Pulmonary artery endothelial cell (primary cell): ENCODE data around the gene PPP3CA. TPM values are rescaled to one million over a fixed set of nuclear protein-coding genes. Genes with fewer than 3 reads are reported as not detected.

Experiments used
- DNase-seq: peaks from one replicate; pipeline ENCODE4 v3.0.0-alpha.2; 2011; ENCODE audit warnings: low read depth, low spot score
- total RNA-seq: library from RNA; depleted of rRNA; stranded (reverse); fragments of >200 nt; gene quantifications from 2 replicates; pipeline ENCODE4 v1.2.3, GENCODE V29; 2014

PPP3CA gene
- total RNA-seq, 1 donor from 2014 or later: 72.6 TPM

DNA sequence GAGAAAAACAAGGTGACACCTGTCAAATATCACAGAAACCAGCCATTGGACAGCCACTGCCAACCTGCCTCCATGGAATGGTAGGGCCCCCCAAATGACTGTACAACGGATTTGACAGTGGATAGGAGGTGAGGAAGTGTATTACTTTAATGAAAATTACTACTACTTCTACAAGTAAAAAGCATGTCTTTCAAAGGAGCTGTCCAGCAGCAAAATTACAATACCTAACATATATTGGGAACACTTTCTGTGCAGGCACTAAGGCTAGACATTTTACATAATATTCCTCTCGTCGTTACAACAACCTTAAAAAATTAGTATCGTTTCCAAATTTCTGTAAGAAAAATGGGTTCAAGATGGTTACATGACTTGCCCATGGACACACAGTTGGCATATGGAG is 14.9 kb downstream of the PPP3CA start:
- DNase-seq: no peak

- DNase-seq: no peak
Measured at GRCh38 chr4:101331017-101331416, 16.3 kb downstream of the PPP3CA start.

GRCh38 chr4:101329592-101329991 is 17.7 kb downstream of the PPP3CA start:
- DNase-seq: no peak

DNA sequence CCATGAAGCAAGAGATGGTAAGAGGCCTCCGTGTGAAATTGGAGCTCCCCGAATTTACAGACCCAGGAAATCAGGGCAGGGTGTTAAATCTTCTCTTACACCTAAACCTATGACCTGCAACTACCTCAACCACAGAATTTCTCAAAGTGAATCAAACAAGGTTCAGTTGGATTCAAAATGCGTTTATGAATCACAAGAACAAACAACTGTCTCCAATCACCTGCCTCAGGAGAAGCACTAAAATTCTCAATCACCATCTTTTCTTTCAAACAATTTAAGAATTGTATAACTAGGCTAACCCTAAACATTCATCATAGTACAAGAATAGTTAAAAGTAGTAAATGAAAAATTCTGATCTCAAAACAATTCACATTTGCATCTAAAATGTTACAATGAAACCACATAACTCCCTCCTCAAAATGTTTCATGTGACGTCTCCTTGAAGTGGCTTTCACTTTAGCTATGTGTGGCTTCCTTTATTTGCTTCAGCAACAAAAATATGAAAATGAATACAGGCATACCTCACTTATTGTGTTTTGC is 19.2 kb downstream of the PPP3CA start:
- no peak for DNase-seq

- no peak for DNase-seq
Measured at GRCh38 chr4:101326576-101326975, 20.8 kb downstream of the PPP3CA start.

DNA sequence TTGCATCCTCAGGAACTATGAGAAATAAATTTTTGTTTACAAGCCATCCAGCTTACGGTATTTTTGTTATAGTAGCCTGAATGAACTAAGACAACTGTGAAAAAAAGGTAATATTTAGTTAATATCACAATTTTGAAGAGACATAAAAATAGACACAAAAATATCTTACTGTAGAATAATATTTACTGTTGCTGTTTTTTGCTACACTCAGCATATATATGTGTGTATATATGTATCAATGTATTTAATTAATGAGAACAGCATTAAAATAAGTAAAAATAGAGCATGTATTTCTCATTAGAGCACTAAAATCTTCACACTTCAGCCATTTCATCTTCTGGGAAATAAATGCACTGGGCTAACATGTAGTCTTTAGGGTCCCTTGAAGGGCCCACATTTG is 24.6 kb downstream of the PPP3CA start:
- no peak for DNase-seq

GRCh38 chr4:101321481-101322042 is 25.8 kb downstream of the PPP3CA start:
- DNase-seq: no peak

DNA sequence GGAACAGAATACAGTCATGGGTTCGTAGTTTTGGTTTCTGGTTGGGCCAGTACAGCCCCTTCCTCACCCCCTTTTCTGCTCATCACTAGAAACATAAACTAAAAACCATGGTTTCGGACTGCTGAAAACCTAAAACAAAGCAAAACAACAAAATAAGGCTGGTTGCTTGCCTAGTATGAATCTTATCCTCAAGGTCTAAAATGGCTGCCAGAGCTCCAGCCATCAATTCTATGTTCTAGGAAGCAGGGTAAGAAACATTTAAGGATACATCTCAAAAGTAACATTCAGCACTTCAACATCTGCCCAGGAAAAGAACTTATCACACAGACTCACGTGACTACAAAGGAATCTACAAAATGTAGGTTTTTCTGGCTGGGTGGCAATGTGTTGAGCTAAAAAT is 31.5 kb downstream of the PPP3CA start:
- no peak for DNase-seq

DNA sequence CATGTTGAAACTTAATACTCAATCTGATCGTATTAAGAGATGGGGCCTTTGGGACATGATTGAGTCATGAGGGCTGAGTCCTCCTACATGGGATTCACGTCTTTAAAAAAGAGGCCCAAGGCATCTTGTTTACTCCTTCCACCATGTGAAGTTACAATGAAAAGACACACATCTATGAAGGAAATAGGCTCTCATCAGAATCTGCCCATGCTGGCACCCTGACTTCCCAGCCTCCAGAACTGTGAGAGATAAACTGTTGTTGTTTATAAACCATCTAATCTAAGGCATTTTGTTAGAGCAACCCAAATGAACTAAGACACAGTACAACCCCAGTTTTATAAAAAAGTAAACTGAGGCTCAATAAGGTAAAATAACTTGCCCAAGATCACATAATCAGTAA is 32.3 kb downstream of the PPP3CA start:
- no peak for DNase-seq

DNA sequence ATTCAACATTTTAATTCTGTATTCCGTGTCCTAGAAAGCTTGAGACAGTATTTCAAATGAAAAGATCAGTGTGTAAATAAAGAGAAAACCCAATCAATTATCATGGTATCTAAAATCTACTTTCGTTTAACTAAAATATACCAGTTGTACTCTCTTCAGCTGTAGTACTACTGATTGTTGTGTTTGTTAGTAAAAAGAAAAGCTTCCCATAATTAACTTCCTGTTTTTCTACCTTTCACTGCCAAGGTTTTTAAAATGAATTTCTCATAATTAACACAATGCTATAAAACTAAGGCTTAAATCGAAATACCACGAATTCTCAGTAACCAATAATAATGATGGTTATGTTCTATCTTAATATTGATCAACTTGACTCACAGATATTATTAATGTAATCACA is 37.4 kb downstream of the PPP3CA start:
- no peak for DNase-seq

DNA sequence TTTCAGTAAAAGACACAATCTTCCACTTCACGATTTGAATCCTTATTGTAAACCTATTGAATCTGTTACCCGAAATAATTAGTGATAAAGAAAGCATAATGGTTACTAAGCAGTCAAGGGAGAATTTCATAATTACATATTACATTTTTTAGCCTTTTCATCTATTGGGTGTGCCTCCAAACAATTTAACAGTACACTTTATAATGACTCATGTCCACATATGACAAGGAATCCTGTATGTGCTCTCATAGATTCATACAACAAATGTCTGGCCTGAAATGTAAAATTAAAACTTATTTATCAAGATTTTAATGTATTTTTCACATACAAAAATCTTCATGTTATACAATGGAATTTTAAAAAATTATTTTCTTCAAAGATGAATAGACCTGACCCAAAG is 39.4 kb downstream of the PPP3CA start:
- DNase-seq: no peak

- DNase-seq: no peak
Measured at GRCh38 chr4:101306764-101307615, 40.3 kb downstream of the PPP3CA start.

DNA sequence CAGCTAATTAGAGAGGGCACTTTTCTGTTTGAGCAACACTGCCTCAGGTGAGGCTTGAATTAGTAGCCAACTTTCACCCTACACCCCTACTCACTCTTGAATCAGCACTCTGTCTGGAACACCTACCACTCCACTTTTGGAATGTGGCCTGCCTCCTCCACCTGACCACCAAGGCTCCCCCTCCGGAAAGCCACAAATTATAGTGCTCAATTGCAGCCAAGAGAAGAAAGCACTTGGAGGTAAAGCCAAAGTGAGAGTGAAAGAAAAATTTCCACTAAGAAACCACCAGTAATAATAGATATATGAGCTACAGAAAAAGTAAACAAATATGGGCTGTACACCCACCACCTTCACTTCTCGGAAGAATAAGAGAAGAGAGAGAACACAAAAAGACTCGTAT is 41.1 kb downstream of the PPP3CA start:
- no peak for DNase-seq

GRCh38 chr4:101304916-101305315 is 42.4 kb downstream of the PPP3CA start:
- no peak for DNase-seq

GRCh38 chr4:101299899-101300540 is 47.3 kb downstream of the PPP3CA start:
- DNase-seq: no peak

DNA sequence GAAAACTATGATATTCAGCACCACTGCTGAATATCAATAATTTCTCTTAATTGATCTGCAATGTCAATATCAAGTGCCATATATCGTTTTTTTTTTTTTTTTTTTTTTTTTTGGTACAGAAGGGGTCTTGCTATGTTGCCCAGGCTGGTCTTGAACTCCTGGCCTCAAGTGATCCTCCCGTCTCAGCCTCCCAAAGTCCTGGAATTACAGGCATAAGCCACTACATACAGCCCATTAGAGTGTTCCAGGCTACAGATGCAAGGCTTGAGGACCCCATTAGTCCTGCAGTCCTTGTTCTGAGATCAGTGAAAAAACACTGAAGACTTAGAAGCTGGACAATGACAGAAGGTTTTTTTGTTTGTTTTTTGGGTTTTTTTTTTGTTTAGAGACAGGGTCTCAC is 48.3 kb downstream of the PPP3CA start:
- no peak for DNase-seq

DNA sequence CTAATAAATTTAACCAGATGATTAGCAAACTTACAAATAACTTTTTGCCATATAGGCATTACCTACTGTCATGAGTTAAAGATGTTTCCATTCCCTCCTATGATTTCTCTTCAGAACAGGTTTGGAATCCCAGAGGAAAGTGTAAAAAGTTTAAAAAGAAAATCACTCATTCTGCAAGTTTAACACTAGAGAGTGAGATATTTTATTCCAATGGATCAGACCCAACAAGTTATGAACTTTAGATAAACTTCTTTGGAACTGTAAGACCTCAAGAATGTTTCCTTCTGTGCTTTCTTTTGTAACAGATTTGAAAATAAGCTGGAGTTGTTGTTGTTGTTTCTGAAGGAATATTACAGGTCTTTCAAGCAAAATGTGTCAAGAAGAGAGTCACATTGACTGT is 51.6 kb downstream of the PPP3CA start:
- DNase-seq: no peak

DNA sequence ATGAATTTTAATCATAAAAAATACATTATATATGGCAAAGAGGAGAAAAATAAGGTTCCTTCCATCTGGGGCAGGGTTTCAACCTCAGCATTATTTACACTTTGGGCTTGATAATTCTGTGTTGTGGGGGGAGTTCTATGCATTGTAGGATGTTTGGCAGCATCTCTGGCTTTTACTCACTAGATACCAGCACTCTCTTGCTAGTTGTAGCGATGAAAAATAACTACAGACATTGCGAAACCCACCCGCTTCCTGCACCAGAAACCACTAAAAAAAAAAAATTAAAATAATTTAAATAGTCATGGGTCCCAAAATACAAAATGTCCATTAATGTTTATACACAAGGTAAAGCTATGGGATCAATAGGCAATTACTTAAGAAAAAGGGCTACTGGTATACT is 52.7 kb downstream of the PPP3CA start:
- DNase-seq: no peak

GRCh38 chr4:101292901-101293300 is 54.4 kb downstream of the PPP3CA start:
- no peak for DNase-seq

- DNase-seq: no peak
Measured at GRCh38 chr4:101292214-101292613, 55.1 kb downstream of the PPP3CA start.

GRCh38 chr4:101291198-101291597 is 56.1 kb downstream of the PPP3CA start:
- DNase-seq: no peak

GRCh38 chr4:101290654-101291053 is 56.7 kb downstream of the PPP3CA start:
- DNase-seq: no peak
